HT1080 (cell line): ENCODE results near the gene HUWE1. TPM values are rescaled to one million over a fixed set of nuclear protein-coding genes. Genes with fewer than 3 reads are reported as not detected.
"Not testable (repeated sequence)": the region's sequence is repeated elsewhere in the genome, so short reads cannot be mapped to it uniquely, and the experiment has no call there.

Experiments used
- DNase-seq: peaks from one replicate; pipeline ENCODE4 v3.0.0-alpha.2; 2015; ENCODE audit warnings: low read depth
- polyA plus RNA-seq, 2 experiments: library from polyadenylated mRNA; depleted of rRNA; stranded (reverse); fragments of >200 nt; gene quantifications; 2 replicates each; pipeline ENCODE4 v1.2.3, GENCODE V29; 2015
- total RNA-seq: library from RNA; depleted of rRNA; stranded (reverse); fragments of >200 nt; shearing (Covaris generic); gene quantifications from 2 replicates; pipeline ENCODE4 v1.2.3, GENCODE V29; 2014; rRNA removed

The HUWE1 gene
- 66.0 and 83.0 TPM in 2 replicates for total RNA-seq
- polyA plus RNA-seq (2015; cell fraction: cytosol; rRNA removed) = 28.8 and 31.5 TPM in 2 replicates
- polyA plus RNA-seq (2015; cell fraction: nucleus; rRNA removed) = 148 and 161 TPM in 2 replicates

- DNase-seq = peak; percentile 59
Measured at GRCh38 chrX:53686151-53686885, at the start of gene HUWE1. Gene HUWE1 (minus strand): TSS chrX:53686719. CDS start chrX:53654107, 32,612 bp downstream.

GRCh38 chrX:53732797-53733196 lies 46.3 kb upstream of the HUWE1 start:
- DNase-seq = no peak

- no peak for DNase-seq
Measured at GRCh38 chrX:53729751-53730150, 43.2 kb upstream of the HUWE1 start.

DNA sequence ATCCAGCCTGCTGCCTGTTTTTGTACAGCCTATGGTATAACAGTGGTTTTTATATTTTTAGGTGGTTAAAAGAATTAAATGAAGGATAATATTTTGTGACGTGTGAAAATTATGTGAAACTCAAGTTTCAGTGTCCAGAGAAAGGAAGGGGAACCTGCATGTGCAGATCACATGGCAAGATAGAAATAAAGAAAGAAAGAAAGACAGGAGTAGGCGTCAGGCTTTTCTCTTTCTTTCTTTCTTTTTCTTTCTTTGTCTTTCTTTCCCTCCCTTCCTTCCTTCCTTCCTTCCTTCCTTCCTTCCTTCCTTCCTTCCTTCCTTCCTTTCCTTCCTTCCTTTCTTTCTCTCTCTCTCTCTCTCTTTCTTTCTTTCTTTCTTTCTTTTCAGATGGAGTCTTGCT lies 42.0 kb upstream of the HUWE1 start:
- no peak for DNase-seq

DNA sequence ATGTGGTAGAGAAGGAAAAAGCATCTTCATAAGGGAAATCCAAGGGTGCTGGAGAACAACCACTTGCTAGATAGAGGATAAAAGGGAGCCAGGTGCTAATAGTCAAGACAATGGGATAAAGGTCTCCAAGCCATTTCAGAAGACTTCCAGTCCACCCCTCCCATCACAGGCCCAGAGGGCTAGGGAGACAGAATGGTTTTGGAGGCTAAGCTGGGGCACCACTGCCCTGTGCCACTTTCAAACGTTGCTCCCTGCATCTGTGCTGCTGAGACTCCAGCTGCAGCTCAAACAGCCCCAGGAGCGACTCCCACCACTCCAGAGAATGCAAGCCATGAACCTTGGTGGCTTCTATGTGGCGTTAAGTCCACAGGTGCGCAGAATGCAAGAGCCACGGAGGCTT lies 38.4 kb upstream of the HUWE1 start:
- DNase-seq = no peak

- no peak for DNase-seq
Measured at GRCh38 chrX:53723381-53723780, 36.9 kb upstream of the HUWE1 start.

DNA sequence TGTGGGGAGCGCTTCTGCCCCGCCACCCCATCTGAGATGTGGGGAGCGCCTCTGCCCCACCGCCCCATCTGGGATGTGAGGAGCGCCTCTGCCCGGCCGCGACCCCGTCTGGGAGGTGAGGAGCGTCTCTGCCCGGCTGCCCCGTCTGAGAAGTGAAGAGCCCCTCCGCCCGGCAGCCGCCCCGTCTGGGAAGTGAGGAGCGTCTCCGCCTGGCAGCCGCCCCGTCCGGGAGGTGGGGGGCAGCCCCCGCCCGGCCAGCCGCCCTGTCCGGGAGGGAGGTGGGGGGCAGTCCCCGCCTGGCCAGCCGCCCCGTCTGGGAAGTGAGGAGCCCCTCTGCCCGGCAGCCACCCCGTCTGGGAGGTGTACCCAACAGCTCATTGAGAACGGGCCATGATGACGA lies 35.1 kb upstream of the HUWE1 start:
- DNase-seq = not testable (repeated sequence)

GRCh38 chrX:53719666-53720065 lies 33.1 kb upstream of the HUWE1 start:
- DNase-seq = not testable (repeated sequence)

- DNase-seq = no peak
Measured at GRCh38 chrX:53718073-53718472, 31.6 kb upstream of the HUWE1 start.

DNA sequence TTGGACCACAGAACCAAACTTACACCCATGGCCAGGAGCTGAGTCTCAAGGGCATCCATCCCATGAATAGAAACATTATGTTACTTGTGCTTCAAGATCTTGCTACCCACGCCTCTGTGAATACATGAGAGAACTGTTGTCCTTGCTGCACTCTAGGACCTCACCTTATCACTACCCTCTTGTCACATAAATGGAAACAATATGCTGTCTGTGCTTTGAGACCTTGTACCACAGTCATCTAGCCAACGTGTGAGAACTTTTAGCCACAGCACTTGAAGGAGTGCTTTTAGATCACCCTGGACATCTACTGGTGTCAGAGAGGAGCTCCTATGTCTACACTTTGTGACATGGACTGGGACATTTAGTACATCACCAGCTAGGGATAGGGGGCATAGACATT lies 30.7 kb upstream of the HUWE1 start:
- no peak for DNase-seq

- DNase-seq = peak; percentile 74
Measured at GRCh38 chrX:53716328-53717088, 30.0 kb upstream of the HUWE1 start.

DNA sequence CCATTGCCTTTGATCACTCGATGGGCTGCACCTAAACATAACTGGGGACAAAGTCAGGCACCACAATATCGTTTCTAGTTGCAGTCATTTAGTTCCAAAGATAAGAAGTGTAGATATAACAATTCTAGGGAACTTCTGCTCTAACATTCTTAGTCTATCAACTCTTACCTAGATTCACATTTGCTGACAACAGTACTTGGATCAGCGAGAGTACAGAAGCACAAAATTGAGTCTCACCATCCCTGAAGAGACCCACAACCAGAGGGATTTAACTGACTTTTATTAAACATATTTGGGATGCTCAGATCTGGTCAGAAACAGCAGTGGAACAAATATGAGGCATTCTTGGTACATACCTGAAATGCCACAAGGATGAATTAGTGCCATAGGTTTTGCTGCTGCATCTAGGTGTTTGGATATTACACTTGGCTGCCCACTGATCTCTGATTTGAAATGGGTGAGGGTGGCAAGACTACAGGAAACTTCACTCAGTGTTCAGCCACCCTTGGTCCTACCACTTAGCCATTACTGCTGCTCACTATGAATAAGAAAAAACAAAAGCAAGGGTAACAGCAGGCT lies 28.9 kb upstream of the HUWE1 start:
- DNase-seq = no peak

DNA sequence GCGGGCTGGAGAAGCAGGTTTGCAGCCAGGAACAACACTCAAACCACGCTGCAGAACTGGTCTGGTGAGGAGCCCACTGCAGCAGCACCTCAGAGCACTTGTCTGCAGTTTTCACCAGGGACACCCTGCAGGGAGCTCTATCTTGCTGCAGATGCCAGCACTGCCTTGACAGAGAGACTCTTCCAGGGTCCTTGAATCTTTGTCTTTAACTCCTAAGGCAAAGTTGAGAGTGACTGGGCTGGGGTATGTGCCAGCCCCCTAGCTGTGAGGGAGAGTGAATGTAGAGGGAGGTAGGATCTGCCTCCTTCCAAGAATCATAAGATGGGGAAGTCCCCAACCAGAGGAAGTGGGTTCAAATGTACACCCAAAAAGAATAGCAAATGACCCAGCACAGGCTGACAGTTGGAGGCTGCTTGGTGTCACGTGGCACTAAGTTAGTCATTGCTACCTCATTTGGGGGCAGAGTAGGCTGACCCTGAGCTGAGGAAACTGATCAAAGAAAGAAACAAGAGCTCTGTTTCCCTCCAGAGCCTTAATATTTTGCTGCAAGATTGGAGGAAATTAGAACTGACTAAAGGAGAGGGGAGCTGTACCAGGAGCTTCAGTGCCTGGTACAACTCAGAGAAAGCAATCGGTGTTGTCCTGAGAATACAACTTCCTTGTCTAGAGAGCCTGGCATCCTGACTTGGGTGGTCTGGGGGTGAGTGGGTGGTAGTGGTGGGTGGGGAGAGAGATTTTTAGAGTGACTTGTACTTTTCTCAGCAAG lies 28.2 kb upstream of the HUWE1 start:
- DNase-seq = peak; percentile 40

DNA sequence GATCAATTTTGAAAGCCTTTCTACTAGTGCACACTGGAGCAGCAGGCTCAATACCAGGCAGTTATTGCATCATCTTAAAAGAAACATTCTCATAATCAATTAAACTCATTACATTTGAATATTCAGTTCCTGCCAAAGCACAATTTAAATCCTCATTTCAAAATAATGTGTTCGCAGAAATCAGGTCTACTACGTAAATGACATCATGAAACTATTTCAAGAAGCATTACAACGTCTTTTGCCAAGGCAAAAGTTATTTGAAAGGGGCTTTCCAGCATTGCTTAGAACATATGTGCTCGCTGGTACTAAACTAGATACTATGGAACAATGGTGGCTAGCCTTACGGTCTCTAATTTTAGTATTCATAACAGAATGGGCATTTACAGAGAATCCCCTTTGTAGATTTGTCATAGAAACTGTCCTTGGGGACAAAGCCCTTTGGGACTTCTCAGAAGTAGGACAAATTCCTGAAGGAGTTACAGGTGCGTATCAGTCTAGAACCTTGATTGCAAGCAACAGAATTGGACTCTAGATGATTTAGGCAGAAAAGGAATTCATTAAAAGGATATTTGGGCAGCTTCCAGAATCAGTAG lies 27.6 kb upstream of the HUWE1 start:
- no peak for DNase-seq

- DNase-seq = no peak
Measured at GRCh38 chrX:53711436-53711835, 24.9 kb upstream of the HUWE1 start.

DNA sequence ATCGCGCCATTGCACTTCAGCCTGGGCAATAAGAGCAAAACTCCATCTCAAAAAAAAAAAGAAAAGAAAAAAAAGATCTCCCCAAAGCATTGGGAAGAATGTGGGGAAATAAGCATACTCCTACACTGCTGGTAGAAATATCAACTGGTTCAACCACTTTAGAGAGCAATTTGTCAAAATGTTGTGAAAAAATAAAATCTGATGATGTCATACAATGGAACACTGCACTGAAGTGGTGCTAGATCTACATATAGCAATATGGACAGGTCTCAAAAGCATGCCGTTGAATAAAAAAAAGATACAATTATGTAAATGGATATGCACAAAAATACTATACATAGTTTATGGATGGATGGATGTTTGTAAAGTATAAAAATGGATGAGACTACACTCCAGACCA lies 18.3 kb upstream of the HUWE1 start:
- no peak for DNase-seq

DNA sequence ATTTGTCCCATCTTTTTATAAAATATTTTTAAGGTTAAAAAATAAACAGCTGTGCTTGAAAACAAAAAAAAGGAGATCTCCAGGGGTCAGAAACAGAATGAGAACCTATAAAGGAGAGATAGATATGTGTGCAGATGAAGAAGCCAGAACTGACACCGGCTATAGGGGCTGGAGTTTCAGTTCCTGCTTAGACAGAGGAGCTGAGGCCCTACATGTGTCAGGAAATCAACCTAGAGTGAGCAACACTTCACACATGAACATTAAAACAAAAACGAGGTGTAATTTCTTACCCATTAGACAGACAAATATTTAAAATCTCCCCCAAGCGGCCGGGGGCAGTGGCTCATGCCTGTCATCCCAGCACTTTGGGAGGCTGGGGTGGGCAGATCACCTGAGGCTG lies 17.8 kb upstream of the HUWE1 start:
- no peak for DNase-seq

DNA sequence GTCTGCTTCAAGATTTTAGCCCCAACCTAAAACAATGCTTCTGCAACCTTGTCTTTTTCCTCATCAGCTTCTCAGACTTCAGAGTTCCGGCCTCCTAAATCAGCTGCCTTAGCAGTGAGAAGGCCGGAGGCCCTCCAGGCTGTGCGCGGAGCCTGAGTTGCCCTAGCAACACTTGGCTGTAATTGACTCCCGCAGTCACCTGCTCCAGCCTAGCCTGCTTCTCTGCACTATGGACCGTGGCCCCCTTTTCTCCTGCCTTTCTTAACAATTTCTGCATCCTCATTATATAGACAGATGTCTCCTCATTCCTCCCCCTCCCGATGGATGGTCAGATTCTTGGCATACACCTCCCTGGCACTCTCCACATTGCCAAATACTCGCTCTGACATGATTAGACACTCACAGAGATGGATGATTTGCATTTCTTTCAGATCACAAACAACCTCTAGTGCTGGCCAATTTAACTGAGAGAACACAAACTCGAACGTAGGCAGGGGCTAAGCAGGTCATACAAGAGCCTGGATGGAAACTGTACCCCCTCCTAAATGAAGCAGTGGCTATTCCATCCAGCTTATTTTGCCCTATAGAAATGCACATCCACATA lies 9.5 kb upstream of the HUWE1 start:
- DNase-seq = no peak

- DNase-seq = no peak
Measured at GRCh38 chrX:53694642-53695041, 8.1 kb upstream of the HUWE1 start.

DNA sequence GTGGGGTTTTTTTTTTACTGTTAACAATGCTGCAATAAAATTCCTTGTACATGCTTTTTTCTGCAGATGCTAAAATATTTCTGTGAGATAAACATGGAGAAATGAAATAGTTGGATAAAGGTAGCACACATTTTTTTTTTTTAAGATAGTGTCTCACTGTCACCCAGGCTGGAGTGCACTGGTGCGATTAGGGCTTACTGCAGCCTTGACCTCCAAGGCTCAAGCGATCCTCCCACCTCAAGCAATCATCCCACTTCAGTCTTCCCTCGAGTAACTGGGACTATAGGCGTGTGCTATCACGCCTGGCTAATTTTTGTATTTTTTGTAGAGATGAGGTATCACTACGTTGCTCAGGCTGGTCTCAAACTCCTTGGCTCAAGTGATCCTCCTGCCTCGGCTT lies 1.8 kb upstream of the HUWE1 start:
- no peak for DNase-seq

GRCh38 chrX:53685711-53686110 lies 808 bp downstream of the HUWE1 start:
- no peak for DNase-seq
